Stimulated activated CD4-positive, alpha-beta T cell treated with anti-CD3 and anti-CD28 coated beads, Interleukin-2, amount 100 ng/mL, for 24 hours (primary cell): ENCODE measurements around the gene CSPG5.

Source experiments
- DNase-seq, 2 donors: peaks; one replicate each; pipeline ENCODE4 v3.0.0-alpha.2; 2020

CSPG5 gene

GRCh38 chr3:47586746-47587145 lies 8.1 kb upstream of the CSPG5 start:
- DNase-seq = no peak

- no peak for DNase-seq
Measured at GRCh38 chr3:47583320-47584075, 4.8 kb upstream of the CSPG5 start.

GRCh38 chr3:47581835-47582234 lies 3.2 kb upstream of the CSPG5 start:
- DNase-seq = no peak

- DNase-seq = no peak
Measured at GRCh38 chr3:47581422-47581821, 2.8 kb upstream of the CSPG5 start.

GRCh38 chr3:47580481-47580880 lies 1.8 kb upstream of the CSPG5 start:
- DNase-seq = no peak

GRCh38 chr3:47579875-47580274 lies 1.2 kb upstream of the CSPG5 start:
- no peak for DNase-seq

- peak; percentile 47 to 49 for DNase-seq
Measured at GRCh38 chr3:47578119-47578632, 489 bp downstream of the CSPG5 start.

- peak in 1 of 2 donors; percentile 20 for DNase-seq
Measured at GRCh38 chr3:47577583-47578118, 1.0 kb downstream of the CSPG5 start.

- DNase-seq = no peak
Measured at GRCh38 chr3:47573190-47574172, 5.2 kb downstream of the CSPG5 start.

GRCh38 chr3:47571391-47572175 lies 7.1 kb downstream of the CSPG5 start:
- DNase-seq = no peak

- no peak for DNase-seq
Measured at GRCh38 chr3:47568901-47569300, 9.8 kb downstream of the CSPG5 start.

GRCh38 chr3:47567149-47567548 lies 11.5 kb downstream of the CSPG5 start:
- DNase-seq = no peak

GRCh38 chr3:47566667-47567066 lies 12.0 kb downstream of the CSPG5 start:
- DNase-seq = no peak

GRCh38 chr3:47565734-47566550 lies 12.7 kb downstream of the CSPG5 start:
- DNase-seq = no peak

- no peak for DNase-seq
Measured at GRCh38 chr3:47556351-47556750, 22.3 kb downstream of the CSPG5 start.

GRCh38 chr3:47554335-47554734 lies 24.3 kb downstream of the CSPG5 start:
- DNase-seq = no peak

GRCh38 chr3:47553407-47553806 lies 25.3 kb downstream of the CSPG5 start:
- no peak for DNase-seq

GRCh38 chr3:47542471-47543173 lies 36.0 kb downstream of the CSPG5 start:
- no peak for DNase-seq

GRCh38 chr3:47541583-47542108 lies 37.0 kb downstream of the CSPG5 start:
- no peak for DNase-seq

- no peak for DNase-seq
Measured at GRCh38 chr3:47540281-47540680, 38.4 kb downstream of the CSPG5 start.

GRCh38 chr3:47536967-47537366 lies 41.7 kb downstream of the CSPG5 start:
- DNase-seq = no peak
